ENCODE results near the gene RNF207.
"Not testable (repeated sequence)": the region's sequence is repeated elsewhere in the genome, so short reads cannot be mapped to it uniquely, and the experiment has no call there.

- TF ChIP-seq EZH2 (IDR thresholded peaks at IDR 0.05; ENCODE audit: borderline replicate concordance, control insufficient read depth, low read depth, low read length); POU2F2 (IDR thresholded peaks at IDR 0.05; ENCODE audit: borderline replicate concordance, low read depth, low read length); NFIC (IDR thresholded peaks at IDR 0.05; ENCODE audit: low read depth, low read length); RAD21 (IDR thresholded peaks at IDR 0.05; ENCODE audit: insufficient read depth, low read depth, low read length); TAF1 (IDR thresholded peaks at IDR 0.05; ENCODE audit: borderline replicate concordance, low read depth, low read length); CTCF (IDR thresholded peaks at IDR 0.05 in 2 of 3, conservative IDR thresholded peaks at IDR 0.05 in 1 of 3; ENCODE audit: control insufficient read depth in 2 of 3, extremely low read depth in 1 of 3, insufficient read depth in 1 of 3, low read depth in 3 of 3, low read length in 3 of 3); TARDBP (IDR thresholded peaks at IDR 0.05; ENCODE audit: borderline replicate concordance); FOS (IDR thresholded peaks at IDR 0.05; ENCODE audit: borderline replicate concordance, extremely low read depth, insufficient read length): not testable (repeated sequence)
- TF ChIP-seq, protein P1, sequence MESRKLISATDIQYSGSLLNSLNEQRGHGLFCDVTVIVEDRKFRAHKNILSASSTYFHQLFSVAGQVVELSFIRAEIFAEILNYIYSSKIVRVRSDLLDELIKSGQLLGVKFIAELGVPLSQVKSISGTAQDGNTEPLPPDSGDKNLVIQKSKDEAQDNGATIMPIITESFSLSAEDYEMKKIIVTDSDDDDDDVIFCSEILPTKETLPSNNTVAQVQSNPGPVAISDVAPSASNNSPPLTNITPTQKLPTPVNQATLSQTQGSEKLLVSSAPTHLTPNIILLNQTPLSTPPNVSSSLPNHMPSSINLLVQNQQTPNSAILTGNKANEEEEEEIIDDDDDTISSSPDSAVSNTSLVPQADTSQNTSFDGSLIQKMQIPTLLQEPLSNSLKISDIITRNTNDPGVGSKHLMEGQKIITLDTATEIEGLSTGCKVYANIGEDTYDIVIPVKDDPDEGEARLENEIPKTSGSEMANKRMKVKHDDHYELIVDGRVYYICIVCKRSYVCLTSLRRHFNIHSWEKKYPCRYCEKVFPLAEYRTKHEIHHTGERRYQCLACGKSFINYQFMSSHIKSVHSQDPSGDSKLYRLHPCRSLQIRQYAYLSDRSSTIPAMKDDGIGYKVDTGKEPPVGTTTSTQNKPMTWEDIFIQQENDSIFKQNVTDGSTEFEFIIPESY (IDR thresholded peaks at IDR 0.05), result not testable (repeated sequence)
- TF ChIP-seq, protein P2, sequence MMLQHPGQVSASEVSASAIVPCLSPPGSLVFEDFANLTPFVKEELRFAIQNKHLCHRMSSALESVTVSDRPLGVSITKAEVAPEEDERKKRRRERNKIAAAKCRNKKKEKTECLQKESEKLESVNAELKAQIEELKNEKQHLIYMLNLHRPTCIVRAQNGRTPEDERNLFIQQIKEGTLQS (IDR thresholded peaks at IDR 0.05; ENCODE audit: borderline replicate concordance, extremely low read depth, low read depth, low read length), result not testable (repeated sequence)
Observed at GRCh38 chr1:6219641-6220040, 13.7 kb downstream of the RNF207 start.

Measured in GM12878 (cell line).